ENCODE data around the gene RNF10. TPM values are rescaled to one million over a fixed set of nuclear protein-coding genes. Genes with fewer than 3 reads are reported as not detected.
A peak's percentile ranks its signal among the peaks of the same experiment; 100 is the strongest.
"Not testable (repeated sequence)": the region's sequence is repeated elsewhere in the genome, so short reads cannot be mapped to it uniquely, and the experiment has no call there.

RNF10 gene
- total RNA-seq, 1 donor from 2014 or later: 160 TPM

DNA sequence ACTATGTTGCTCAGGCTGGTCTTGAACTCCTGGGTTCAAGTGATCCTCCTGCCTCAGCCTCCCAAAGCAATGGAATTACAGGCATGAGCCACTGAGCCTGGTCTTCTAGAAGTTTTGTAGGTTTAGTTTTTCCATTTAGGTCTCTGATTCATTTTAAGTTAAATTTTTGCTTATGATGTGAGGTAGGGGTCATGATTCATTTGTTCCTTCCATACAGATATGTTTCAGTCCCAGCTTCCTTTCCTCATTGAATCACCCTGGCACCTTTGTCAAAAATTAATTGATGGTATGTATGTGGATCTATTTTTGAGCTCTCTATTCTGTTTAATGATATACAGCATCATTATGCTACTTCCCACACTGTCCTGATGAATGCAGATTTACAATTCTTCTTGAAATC, 80.7 kb downstream of the RNF10 start:
- TF ChIP-seq, protein P1, sequence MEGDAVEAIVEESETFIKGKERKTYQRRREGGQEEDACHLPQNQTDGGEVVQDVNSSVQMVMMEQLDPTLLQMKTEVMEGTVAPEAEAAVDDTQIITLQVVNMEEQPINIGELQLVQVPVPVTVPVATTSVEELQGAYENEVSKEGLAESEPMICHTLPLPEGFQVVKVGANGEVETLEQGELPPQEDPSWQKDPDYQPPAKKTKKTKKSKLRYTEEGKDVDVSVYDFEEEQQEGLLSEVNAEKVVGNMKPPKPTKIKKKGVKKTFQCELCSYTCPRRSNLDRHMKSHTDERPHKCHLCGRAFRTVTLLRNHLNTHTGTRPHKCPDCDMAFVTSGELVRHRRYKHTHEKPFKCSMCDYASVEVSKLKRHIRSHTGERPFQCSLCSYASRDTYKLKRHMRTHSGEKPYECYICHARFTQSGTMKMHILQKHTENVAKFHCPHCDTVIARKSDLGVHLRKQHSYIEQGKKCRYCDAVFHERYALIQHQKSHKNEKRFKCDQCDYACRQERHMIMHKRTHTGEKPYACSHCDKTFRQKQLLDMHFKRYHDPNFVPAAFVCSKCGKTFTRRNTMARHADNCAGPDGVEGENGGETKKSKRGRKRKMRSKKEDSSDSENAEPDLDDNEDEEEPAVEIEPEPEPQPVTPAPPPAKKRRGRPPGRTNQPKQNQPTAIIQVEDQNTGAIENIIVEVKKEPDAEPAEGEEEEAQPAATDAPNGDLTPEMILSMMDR (IDR thresholded peaks at IDR 0.05; ENCODE audit: unreplicated experiment): no peak
- H3K27me3 Mint-ChIP-seq (ENCODE audit: low read depth): peaks cover 72% of the 10 kb centered on the region
- H3K27ac Mint-ChIP-seq: no peak overlapping the region

DNA sequence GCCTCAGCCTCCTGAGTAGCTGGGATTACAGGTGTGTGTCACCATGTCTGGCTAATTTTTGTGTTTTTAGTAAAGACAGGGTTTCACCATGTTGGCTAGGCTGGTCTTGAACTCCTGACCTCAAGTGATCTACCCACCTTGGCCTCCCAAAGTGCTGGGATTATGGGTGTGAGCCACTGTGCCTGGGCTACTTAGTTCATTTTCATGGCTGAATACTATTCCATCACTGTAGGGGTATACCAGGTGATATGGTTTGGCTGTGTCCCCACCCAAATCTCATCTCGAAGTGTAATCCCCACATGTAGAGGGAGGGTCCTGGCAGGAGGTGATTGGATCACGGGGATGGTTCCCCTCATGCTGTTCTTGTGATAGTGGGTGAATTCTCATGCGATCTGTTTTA, 83.0 kb downstream of the RNF10 start:
- H3K27me3 Mint-ChIP-seq (ENCODE audit: low read depth): peaks cover 61% of the 10 kb centered on the region
- H3K27ac Mint-ChIP-seq; DNase-seq (ENCODE audit: low spot score in 2 of 2, unreplicated experiment in 2 of 2); H3K36me3 Mint-ChIP-seq; H3K4me1 Mint-ChIP-seq; H3K4me3 Mint-ChIP-seq; H3K9me3 Mint-ChIP-seq: not testable (repeated sequence)

More for the DNA sequence above, 80.7 kb downstream of the RNF10 start:
- Mint-ChIP-seq H3K36me3 (no peaks in the 10 kb centered on the region), H3K4me1 (no peaks in the 10 kb centered on the region), H3K9me3 (no peaks in the 10 kb centered on the region), H3K4me3 (no peak overlapping the region)
- DNase-seq (ENCODE audit: low spot score in 2 of 2, unreplicated experiment in 2 of 2): no peak

DNA sequence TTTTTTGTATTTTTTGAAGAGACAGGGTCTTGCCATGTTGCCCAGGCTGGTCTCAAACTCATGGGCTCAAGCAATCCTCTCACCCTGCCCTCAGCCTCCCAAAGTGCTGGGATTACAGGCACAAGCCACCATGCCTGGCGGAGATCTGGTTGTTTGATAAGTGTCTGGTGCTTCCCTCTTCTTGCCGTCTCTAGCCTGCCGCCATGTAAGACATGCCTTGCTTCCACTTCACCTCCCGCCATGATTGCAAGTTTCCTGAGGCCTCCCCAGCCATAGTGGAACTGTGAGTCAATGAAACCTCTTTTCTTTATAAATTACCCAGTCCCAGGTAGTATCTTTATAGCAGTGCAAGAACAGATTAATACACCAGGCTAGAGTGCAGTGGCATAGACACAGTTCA, 83.6 kb downstream of the RNF10 start:
- H3K36me3 Mint-ChIP-seq; H3K4me3 Mint-ChIP-seq; H3K9me3 Mint-ChIP-seq; H3K27ac Mint-ChIP-seq; H3K4me1 Mint-ChIP-seq; DNase-seq (ENCODE audit: low spot score in 2 of 2, unreplicated experiment in 2 of 2): not testable (repeated sequence)
- H3K27me3 Mint-ChIP-seq (ENCODE audit: low read depth): peaks cover 56% of the 10 kb centered on the region

DNA sequence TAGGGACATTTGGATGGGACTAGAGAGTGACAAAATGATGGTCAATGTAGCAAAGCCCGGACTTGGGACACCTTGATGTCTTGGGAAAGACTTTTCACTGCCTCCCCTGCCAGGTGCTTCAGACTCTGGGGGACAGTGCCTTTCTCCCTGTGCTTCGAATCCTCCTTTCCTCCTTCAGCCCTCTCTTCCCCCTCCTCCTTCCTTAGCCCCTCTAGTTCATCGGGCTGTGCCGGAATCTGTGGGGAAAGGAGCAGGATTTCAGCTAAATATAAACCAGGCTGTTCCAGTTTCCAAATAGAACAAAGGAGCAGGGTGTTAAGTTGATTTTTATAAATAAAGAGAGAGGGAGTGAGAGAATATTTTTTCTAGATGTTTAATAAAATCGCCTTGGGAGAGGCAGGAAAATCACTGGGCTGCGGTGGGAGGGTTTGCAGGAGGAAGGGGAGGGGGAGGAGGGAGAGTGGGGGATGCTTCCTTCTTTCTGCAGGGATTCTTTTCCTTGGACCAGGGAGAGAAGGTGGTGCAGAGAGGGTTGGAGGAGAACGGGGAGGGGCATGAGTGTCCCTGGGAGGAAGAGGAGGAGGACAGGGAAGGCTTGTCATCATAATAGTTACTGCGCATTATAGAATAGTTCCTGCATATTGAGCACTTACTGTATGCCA, 84.9 kb downstream of the RNF10 start:
- Mint-ChIP-seq H3K27ac (no peak overlapping the region), H3K4me3 (no peak overlapping the region), H3K27me3 (ENCODE audit: low read depth) (peaks cover 48% of the 10 kb centered on the region), H3K9me3 (no peaks in the 10 kb centered on the region), H3K4me1 (no peaks in the 10 kb centered on the region), H3K36me3 (no peaks in the 10 kb centered on the region)
- TF ChIP-seq, protein P1 (IDR thresholded peaks at IDR 0.05; ENCODE audit: unreplicated experiment): no peak
- no peak for DNase-seq (ENCODE audit: low spot score in 2 of 2, unreplicated experiment in 2 of 2)

DNA sequence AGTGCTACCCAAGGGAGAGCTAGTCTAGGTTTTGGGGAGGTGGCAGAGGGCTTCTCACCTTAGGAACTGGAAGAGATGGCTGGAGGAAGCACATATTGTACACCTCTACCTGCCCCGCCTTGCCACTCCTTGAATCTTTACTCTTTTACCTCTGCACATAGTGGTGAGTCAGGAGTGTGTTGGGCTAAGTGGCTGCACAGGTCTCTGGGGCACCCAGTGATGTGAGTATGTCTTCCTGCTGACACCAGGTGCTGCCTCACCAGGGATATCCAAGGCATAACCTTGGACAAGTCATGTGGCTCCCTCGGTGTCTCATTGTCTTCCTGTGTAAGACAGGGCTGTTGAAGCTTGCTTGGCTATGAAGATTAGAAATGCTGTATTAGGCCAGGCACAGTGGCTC, 86.5 kb downstream of the RNF10 start:
- peaks cover 40% of the 10 kb centered on the region for H3K27me3 Mint-ChIP-seq (ENCODE audit: low read depth)

DNA sequence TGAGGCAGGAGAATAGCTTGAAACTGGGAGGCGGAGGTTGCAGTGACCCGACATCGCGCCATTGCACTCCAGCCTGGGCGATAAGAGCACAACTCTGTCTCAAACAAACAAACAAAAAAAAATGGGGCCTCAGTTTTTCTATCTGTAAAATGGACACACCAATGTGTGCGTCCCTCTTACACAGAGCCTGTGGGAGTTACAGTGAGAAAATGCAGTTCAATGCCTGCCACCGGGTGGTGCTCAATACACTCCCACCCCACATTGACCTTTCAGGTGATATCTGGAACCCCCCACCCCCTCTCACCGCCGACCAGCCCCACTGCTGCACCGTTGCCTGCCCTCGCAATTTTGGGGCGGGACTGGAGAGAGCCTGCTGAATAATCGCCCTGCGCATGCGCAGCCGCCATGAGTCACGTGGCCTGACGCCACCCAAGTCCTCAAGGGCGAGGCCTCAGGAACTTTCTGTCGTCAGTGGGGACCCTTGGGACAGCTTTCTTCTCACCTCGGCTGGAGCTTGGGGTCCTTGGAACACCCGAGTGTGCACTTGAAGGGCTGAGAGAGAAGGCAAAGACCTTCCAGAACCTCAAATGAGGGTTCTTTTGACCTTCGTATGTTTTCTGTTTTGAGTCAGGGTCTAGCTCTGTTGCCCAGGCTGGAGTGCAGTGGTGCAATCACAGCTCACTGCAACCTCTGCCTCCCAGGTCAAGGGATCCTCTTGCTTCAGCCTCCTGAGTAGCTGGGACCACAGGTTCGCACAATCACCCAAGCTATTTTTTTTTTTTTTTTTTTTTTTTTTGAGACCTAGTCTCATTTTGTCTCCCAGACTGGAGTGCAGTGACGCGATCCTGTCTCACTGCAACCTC, 91.6 kb downstream of the RNF10 start:
- no peaks in the 10 kb centered on the region for H3K9me3 Mint-ChIP-seq
- H3K27ac Mint-ChIP-seq: no peak overlapping the region
- H3K4me3 Mint-ChIP-seq: no peak overlapping the region
- DNase-seq (ENCODE audit: low spot score in 2 of 2, unreplicated experiment in 2 of 2): no peak
- peaks cover 13% of the 10 kb centered on the region for H3K27me3 Mint-ChIP-seq (ENCODE audit: low read depth)
- TF ChIP-seq, protein P1 (IDR thresholded peaks at IDR 0.05; ENCODE audit: unreplicated experiment): peak; percentile 22
- H3K4me1 Mint-ChIP-seq: no peaks in the 10 kb centered on the region
- no peaks in the 10 kb centered on the region for H3K36me3 Mint-ChIP-seq

More for the DNA sequence above, 86.5 kb downstream of the RNF10 start:
- TF ChIP-seq, protein P1 (IDR thresholded peaks at IDR 0.05; ENCODE audit: unreplicated experiment): no peak
- Mint-ChIP-seq H3K36me3 (no peaks in the 10 kb centered on the region), H3K4me3 (no peak overlapping the region), H3K27ac (no peak overlapping the region), H3K9me3 (no peaks in the 10 kb centered on the region), H3K4me1 (no peaks in the 10 kb centered on the region)
- no peak for DNase-seq (ENCODE audit: low spot score in 2 of 2, unreplicated experiment in 2 of 2)

Other genes with a start within 250 kb of the RNF10 start
- 9,118 to 10,048 TPM (median 9,930 TPM) in 3 replicates for gene RNU4-2, start 242.5 kb upstream of the RNF10 start, total RNA-seq
- 5,196 to 5,477 TPM (median 5,368 TPM) in 3 replicates for gene RNU4-1, start 241.1 kb upstream of the RNF10 start, total RNA-seq
- 3.9 to 4.6 TPM (median 4.3 TPM) in 3 replicates for gene SIRT4, start 232.0 kb upstream of the RNF10 start, total RNA-seq
- not detected in 3 replicates for gene PLA2G1B, start 206.6 kb upstream of the RNF10 start, total RNA-seq
- 27.7 to 32.7 TPM (median 28.4 TPM) in 3 replicates for gene MSI1, start 165.2 kb upstream of the RNF10 start, total RNA-seq
- gene COX6A1, start 96.2 kb upstream of the RNF10 start, total RNA-seq: 229 to 242 TPM (median 230 TPM) in 3 replicates
- 22.3 to 25.3 TPM (median 23.5 TPM) in 3 replicates for gene TRIAP1, start 88.0 kb upstream of the RNF10 start, total RNA-seq
- gene GATC, start 87.9 kb upstream of the RNF10 start, total RNA-seq: 27.5 to 30.8 TPM (median 29.7 TPM) in 3 replicates
- gene SRSF9, start 64.6 kb upstream of the RNF10 start, total RNA-seq: 197 to 203 TPM (median 199 TPM) in 3 replicates
- gene DYNLL1, start 38.2 kb upstream of the RNF10 start, total RNA-seq: 249 to 260 TPM (median 258 TPM) in 3 replicates
- gene COQ5, start 5.2 kb upstream of the RNF10 start, total RNA-seq: 28.5 to 29.1 TPM (median 28.9 TPM) in 3 replicates
- gene POP5, start 47.0 kb downstream of the RNF10 start, total RNA-seq: 32.6 to 38.6 TPM (median 33.7 TPM) in 3 replicates
- 0.43 to 1.1 TPM (median 0.55 TPM) in 3 replicates for gene CABP1, start 106.3 kb downstream of the RNF10 start, total RNA-seq
- 174 to 192 TPM (median 190 TPM) in 3 replicates for gene MLEC, start 152.8 kb downstream of the RNF10 start, total RNA-seq
- gene UNC119B, start 176.1 kb downstream of the RNF10 start, total RNA-seq: 35.0 to 36.0 TPM (median 35.1 TPM) in 3 replicates
- 11.9 to 12.8 TPM (median 11.9 TPM) in 3 replicates for gene ACADS, start 191.5 kb downstream of the RNF10 start, total RNA-seq